ENCODE results near the gene MAGI3. TPM values are rescaled to one million over a fixed set of nuclear protein-coding genes. Genes with fewer than 3 reads are reported as not detected.
A peak's percentile ranks its signal among the peaks of the same experiment; 100 is the strongest.
"Not testable (repeated sequence)": the region's sequence is repeated elsewhere in the genome, so short reads cannot be mapped to it uniquely, and the experiment has no call there.

Gene MAGI3
- total RNA-seq, 1 donor from 2014 or later, result 31.1 TPM

- DNase-seq, result no peak
Measured at GRCh38 chr1:113399062-113399583, 8.8 kb downstream of the MAGI3 start.

GRCh38 chr1:113401067-113401466, 10.8 kb downstream of the MAGI3 start:
- no peak for DNase-seq

DNA sequence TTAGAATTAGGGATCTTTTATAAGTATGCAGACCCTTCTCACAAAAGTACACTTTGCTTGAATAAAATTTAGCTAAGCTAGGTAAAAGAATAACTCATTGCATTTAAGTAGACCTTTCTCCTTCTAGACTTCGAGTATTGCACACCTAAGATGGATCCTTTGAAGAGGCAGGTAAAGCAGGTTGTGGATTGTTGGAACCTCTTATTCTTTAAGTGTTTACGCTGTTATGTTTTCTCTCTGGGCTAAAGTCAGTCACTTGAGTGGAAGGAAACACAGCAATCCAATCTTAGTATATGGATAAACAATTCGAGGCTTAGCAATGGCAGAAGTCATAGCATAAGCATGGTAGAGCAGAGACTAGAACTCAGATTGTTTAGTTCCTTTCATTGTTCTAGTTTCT, 11.4 kb downstream of the MAGI3 start:
- no peak for DNase-seq

- DNase-seq, result no peak
Measured at GRCh38 chr1:113403065-113403464, 12.8 kb downstream of the MAGI3 start.

DNA sequence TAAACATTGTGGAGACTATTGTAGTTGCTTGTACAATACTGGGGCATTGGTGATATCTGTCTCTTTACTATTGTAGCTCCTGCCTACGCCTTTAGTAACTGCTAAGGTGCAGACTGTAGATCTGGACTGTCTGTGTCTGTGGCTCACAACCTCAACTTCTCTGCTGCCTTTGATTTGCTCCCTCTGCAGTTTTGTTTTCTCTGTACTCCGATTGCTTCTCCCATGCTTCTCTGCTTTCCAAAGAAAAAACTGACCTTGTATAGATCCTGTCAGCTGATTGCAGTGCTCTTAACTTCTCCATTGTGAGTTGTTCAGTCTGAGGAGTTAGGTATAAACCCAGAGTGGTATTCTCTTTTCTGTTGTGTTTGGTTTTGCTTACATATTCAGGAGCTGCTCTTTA, 15.3 kb downstream of the MAGI3 start:
- no peak for DNase-seq

- not testable (repeated sequence) for DNase-seq
Measured at GRCh38 chr1:113406149-113406548, 15.8 kb downstream of the MAGI3 start.

DNA sequence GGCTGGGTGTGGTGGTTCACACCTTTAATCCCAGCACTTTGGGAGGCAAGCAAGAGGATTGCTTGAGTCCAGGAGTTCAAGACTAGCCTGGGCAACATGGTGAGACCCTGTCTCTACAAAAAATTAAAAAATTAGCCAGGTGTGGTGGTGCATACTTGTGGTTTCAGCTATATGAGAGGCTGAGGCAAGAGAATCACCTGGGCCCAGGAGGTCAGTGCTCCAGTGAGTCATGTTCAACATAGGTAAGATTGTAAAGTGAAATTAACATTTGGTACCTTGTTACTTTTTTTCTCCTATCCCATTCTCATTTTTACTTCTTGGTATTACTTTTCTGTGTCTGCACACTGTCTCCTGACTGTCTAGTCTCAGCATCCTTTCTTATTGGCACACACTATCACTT, 19.0 kb downstream of the MAGI3 start:
- no peak for DNase-seq

DNA sequence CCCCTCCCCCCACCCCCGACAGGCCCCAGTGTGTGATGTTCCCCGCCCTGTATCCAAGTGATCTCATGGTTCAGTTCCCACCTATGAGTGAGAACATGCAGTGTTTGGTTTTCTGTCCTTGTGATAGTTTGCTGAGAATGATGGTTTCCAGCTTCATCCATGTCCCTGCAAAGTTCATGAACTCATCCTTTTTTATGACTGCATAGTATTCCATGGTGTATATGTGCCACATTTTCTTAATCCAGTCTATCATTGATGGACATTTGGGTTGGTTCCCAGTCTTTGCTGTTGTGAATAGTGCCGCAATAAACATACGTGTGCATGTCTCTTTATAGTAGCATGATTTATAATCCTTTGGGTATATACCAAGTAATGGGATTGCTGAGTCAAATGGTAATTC, 21.7 kb downstream of the MAGI3 start:
- DNase-seq, result not testable (repeated sequence)

DNA sequence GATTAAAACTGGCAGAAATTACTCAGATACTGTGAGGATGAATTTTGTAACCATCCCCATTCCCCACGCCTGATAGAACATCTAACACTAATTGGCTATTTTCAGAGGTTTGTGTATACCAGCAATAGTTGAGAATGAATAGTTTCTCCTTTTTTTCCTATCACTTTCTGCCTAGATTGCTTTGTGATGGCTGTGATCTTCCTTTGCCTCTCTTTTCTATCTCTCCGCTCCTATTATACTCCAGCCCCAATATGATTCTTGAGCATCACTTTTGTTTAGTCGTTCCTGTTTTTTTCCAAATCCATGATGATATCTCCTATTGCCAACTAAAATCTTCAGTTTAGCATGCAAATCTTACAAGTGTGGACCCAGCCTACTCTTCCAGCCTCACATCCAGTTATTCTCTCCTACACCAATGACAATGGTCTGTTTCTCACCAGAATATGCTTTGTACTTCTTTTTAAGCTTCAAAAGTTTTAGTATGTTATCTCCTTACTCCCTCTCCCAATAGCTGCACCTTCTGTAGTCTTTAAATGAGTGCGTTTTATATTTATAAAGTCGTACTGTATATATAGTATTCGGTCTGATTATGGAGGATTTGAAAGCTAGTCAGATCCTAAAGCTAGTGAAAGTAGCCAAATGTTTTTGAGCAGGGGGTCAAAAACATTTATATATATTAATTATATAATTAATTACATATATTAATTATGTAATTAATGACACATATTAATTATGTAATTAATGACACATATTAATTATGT, 25.2 kb downstream of the MAGI3 start:
- peak; percentile 43 for DNase-seq

GRCh38 chr1:113416071-113416470, 25.8 kb downstream of the MAGI3 start:
- not testable (repeated sequence) for DNase-seq

- peak; percentile 49 for DNase-seq
Measured at GRCh38 chr1:113416496-113416895, 26.2 kb downstream of the MAGI3 start.

- DNase-seq, result no peak
Measured at GRCh38 chr1:113422315-113423068, 32.2 kb downstream of the MAGI3 start.

DNA sequence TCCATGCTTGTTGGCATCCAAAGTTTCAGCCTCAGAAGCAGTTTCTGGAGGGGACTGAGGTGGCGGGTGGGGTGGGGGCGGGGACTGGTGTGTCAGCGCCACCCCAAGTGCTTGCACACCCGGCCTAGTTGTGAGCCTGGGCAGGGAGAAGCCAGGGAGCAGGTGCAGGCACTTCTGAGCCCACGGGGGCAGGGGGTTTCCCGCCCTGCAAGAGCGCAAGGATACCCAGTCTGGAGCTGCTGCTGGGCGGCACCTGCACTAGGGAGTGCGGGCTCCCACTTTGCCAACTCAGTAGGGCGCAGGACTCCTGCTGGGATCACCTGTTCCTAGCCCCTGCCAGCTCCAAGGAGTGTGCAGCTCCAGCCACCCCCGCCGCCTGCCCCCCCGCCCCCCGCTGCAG, 33.5 kb downstream of the MAGI3 start:
- DNase-seq, result no peak

GRCh38 chr1:113429461-113430153, 39.3 kb downstream of the MAGI3 start:
- DNase-seq, result no peak

- DNase-seq, result no peak
Measured at GRCh38 chr1:113433184-113433583, 42.9 kb downstream of the MAGI3 start.

GRCh38 chr1:113434081-113434873, 44.0 kb downstream of the MAGI3 start:
- no peak for DNase-seq

DNA sequence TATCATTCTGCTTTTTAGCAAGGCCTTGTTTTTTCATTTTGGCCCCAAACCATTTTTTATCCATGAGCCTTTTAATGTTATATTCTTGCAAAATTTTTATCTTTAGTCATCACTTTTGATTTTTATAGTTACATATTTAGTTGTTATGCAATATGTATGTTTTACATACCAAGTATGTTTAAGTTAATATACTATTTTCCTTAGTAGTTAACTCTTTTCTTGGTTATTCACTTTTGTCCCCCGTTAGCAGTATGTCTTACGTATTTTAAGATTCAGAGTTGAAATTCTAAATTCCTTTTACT, 44.5 kb downstream of the MAGI3 start:
- DNase-seq, result no peak

GRCh38 chr1:113437554-113438341, 47.4 kb downstream of the MAGI3 start:
- no peak for DNase-seq

- DNase-seq, result no peak
Measured at GRCh38 chr1:113438505-113439276, 48.4 kb downstream of the MAGI3 start.

GRCh38 chr1:113439277-113439670, 49.0 kb downstream of the MAGI3 start:
- no peak for DNase-seq

DNA sequence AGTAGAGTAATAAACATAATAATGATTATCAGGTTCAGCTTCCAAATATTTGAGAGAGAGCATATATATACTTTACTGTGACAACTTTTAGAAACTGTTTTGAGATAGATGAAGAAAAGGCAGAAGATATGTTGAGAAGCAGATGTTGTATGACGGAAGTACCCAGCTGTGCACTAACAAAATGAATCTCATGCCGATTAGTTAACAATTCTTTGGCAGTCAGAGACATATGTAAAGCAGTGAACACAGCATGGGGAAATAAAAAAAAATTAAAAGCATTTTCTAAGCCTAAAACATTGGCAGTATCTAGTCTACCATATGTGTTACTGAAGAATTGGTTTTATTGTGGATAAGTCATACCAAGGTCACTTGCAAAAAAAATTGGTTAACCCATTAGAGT, 51.8 kb downstream of the MAGI3 start:
- DNase-seq, result peak; percentile 70

Measured in tongue (tissue), 2 donors.